Activated CD4-positive, alpha-beta T cell treated with anti-CD3 and anti-CD28 coated beads, Interleukin-10, Interleukin-2, amounts not matched to agents 100 ng/mL and 50 ng/mL, durations not matched to agents 16 hours and 8 hours (primary cell): ENCODE measurements around the gene PROSER3.
A peak's percentile ranks its signal among the peaks of the same experiment; 100 is the strongest.

Experiments
- DNase-seq: peaks from one replicate; pipeline ENCODE4 v3.0.0-alpha.2; 2020

The PROSER3 gene

GRCh38 chr19:35779033-35779432, 21.1 kb downstream of the PROSER3 start:
- no peak for DNase-seq

GRCh38 chr19:35780058-35780457, 22.1 kb downstream of the PROSER3 start:
- no peak for DNase-seq

- DNase-seq = no peak
These were observed 22.7 kb downstream of the PROSER3 start for GRCh38 chr19:35780717-35781116.

GRCh38 chr19:35781650-35782049, 23.7 kb downstream of the PROSER3 start:
- no peak for DNase-seq

GRCh38 chr19:35782589-35782988, 24.6 kb downstream of the PROSER3 start:
- no peak for DNase-seq

GRCh38 chr19:35783469-35784434, 25.8 kb downstream of the PROSER3 start:
- no peak for DNase-seq

GRCh38 chr19:35784503-35785338, 26.7 kb downstream of the PROSER3 start:
- no peak for DNase-seq

GRCh38 chr19:35785339-35785627, 27.3 kb downstream of the PROSER3 start:
- no peak for DNase-seq

- DNase-seq = no peak
These were observed 28.6 kb downstream of the PROSER3 start for GRCh38 chr19:35786299-35787160.

GRCh38 chr19:35787227-35787799, 29.3 kb downstream of the PROSER3 start:
- no peak for DNase-seq

- DNase-seq = no peak
These were observed 30.4 kb downstream of the PROSER3 start for GRCh38 chr19:35788205-35788960.

- DNase-seq = no peak
These were observed 31.4 kb downstream of the PROSER3 start for GRCh38 chr19:35789195-35789977.

GRCh38 chr19:35789978-35790944, 32.3 kb downstream of the PROSER3 start:
- DNase-seq = no peak

GRCh38 chr19:35790981-35791813, 33.2 kb downstream of the PROSER3 start:
- DNase-seq = peak; percentile 16

GRCh38 chr19:35791814-35792279, 33.9 kb downstream of the PROSER3 start:
- no peak for DNase-seq

GRCh38 chr19:35792312-35792711, 34.3 kb downstream of the PROSER3 start:
- no peak for DNase-seq

- no peak for DNase-seq
These were observed 34.9 kb downstream of the PROSER3 start for GRCh38 chr19:35792888-35793287.

- no peak for DNase-seq
These were observed 35.6 kb downstream of the PROSER3 start for GRCh38 chr19:35793381-35794165.
